BE2C (cell line): ENCODE results near the gene GRIN2D.

ENCODE experiments used
- DNase-seq: peaks from one replicate; pipeline ENCODE4 v3.0.0-alpha.2; 2020
- H3K27me3 ChIP-seq: fragments of 250-450 bp; sonication (Bioruptor Pico); 2 replicates; pipeline ENCODE4 v1.5.1; 2020; ENCODE audit warnings: mild to moderate bottlenecking
- H3K36me3 ChIP-seq: fragments of 250-450 bp; sonication (Bioruptor Pico); 2 replicates; pipeline ENCODE4 v1.5.1; 2020; ENCODE audit warnings: mild to moderate bottlenecking
- H3K4me1 ChIP-seq: fragments of 250-450 bp; sonication (Bioruptor Pico); 2 replicates; pipeline ENCODE4 v1.5.1; 2020
- H3K4me3 ChIP-seq: 2 replicates; pipeline ENCODE4 v1.5.1; 2011; ENCODE audit warnings: low read depth, low read length
- H3K9me3 ChIP-seq: fragments of 250-450 bp; sonication (Bioruptor Pico); 2 replicates; pipeline ENCODE4 v1.5.1; 2020
- TF ChIP-seq, protein P1 (sequence below): IDR thresholded peaks from 2 replicates; pipeline ENCODE4 v1.5.1; 2012; ENCODE audit warnings: mild to moderate bottlenecking, low read depth, low read length

The GRIN2D gene

DNA sequence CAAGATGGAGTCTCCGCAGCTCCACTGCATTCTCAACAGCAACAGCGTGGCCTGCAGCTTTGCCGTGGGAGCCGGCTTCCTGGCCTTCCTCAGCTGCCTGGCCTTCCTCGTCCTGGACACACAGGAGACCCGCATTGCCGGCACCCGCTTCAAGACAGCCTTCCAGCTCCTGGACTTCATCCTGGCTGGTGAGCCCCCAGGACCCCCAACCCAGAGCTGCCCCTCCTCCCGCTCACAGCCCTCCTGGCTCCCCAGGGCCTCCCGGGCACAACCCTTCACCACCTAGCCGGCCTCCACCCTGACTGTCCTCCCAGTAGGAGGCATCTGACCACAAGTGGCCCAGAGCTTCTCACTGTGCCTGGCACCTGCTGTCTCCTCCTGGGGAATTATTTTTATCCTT, 19.9 kb upstream of the GRIN2D start:
- Histone ChIP-seq H3K9me3 (no peaks in the 10 kb centered on the region), H3K36me3 (no peaks in the 10 kb centered on the region)

GRCh38 chr19:48378194-48378570, 15.3 kb upstream of the GRIN2D start:
- DNase-seq: no peak
- TF ChIP-seq, protein P1, sequence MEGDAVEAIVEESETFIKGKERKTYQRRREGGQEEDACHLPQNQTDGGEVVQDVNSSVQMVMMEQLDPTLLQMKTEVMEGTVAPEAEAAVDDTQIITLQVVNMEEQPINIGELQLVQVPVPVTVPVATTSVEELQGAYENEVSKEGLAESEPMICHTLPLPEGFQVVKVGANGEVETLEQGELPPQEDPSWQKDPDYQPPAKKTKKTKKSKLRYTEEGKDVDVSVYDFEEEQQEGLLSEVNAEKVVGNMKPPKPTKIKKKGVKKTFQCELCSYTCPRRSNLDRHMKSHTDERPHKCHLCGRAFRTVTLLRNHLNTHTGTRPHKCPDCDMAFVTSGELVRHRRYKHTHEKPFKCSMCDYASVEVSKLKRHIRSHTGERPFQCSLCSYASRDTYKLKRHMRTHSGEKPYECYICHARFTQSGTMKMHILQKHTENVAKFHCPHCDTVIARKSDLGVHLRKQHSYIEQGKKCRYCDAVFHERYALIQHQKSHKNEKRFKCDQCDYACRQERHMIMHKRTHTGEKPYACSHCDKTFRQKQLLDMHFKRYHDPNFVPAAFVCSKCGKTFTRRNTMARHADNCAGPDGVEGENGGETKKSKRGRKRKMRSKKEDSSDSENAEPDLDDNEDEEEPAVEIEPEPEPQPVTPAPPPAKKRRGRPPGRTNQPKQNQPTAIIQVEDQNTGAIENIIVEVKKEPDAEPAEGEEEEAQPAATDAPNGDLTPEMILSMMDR: no peak
- H3K4me3 ChIP-seq: no peak overlapping the region

More for the DNA sequence above, 19.9 kb upstream of the GRIN2D start:
- TF ChIP-seq, protein P1: no peak
- no peak for DNase-seq
- no peaks in the 10 kb centered on the region for H3K27me3 ChIP-seq
- peaks cover 22% of the 10 kb centered on the region for H3K4me1 ChIP-seq
- H3K4me3 ChIP-seq: no peak overlapping the region

DNA sequence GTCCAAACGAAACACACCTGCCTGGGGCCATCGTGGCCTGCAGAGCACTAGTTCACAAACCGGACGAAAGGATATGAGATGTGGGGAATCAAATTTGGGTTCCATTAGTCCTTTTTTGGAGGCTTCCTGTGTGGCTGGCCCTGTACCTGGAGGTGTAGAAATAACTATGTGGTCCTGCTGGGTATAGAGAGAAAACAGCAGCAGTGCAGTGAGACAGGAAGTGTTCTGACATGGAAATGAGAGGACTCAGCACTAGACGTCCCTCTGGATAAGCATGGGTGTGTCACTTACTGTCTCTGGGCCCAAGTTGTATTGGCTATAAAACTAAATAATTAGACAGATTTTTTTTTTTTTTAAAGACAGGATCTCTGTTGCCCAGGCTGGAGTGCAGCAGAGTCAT, 14.4 kb upstream of the GRIN2D start:
- DNase-seq: no peak
- Histone ChIP-seq H3K4me3 (no peak overlapping the region), H3K27me3 (no peaks in the 10 kb centered on the region), H3K4me1 (no peaks in the 10 kb centered on the region), H3K9me3 (no peaks in the 10 kb centered on the region), H3K36me3 (peaks cover 10% of the 10 kb centered on the region)
- TF ChIP-seq, protein P1: no peak

More at GRCh38 chr19:48378194-48378570, 15.3 kb upstream of the GRIN2D start:
- Histone ChIP-seq H3K36me3 (peaks cover 1% of the 10 kb centered on the region; the same call in 1 of the 2 replicates), H3K9me3 (no peaks in the 10 kb centered on the region), H3K4me1 (no peaks in the 10 kb centered on the region; the same call in 1 of the 2 replicates), H3K27me3 (no peaks in the 10 kb centered on the region)

GRCh38 chr19:48381178-48381950, 12.1 kb upstream of the GRIN2D start:
- DNase-seq: no peak
- H3K36me3 ChIP-seq: peaks cover 21% of the 10 kb centered on the region
- H3K9me3 ChIP-seq: no peaks in the 10 kb centered on the region
- no peak overlapping the region for H3K4me3 ChIP-seq
- TF ChIP-seq, protein P1: no peak
- no peaks in the 10 kb centered on the region for H3K4me1 ChIP-seq
- H3K27me3 ChIP-seq: no peaks in the 10 kb centered on the region

- Histone ChIP-seq H3K36me3 (peaks cover 30% of the 10 kb centered on the region), H3K4me1 (no peaks in the 10 kb centered on the region), H3K4me3 (no peak overlapping the region), H3K9me3 (no peaks in the 10 kb centered on the region), H3K27me3 (no peaks in the 10 kb centered on the region)
- TF ChIP-seq, protein P1: no peak
- DNase-seq: no peak
Measured at GRCh38 chr19:48382286-48382685, 11.2 kb upstream of the GRIN2D start.

- H3K4me1 ChIP-seq: no peaks in the 10 kb centered on the region
- no peaks in the 10 kb centered on the region for H3K27me3 ChIP-seq
- no peak overlapping the region for H3K4me3 ChIP-seq
- DNase-seq: no peak
- no peaks in the 10 kb centered on the region for H3K9me3 ChIP-seq
- H3K36me3 ChIP-seq: peaks cover 47% of the 10 kb centered on the region
- TF ChIP-seq, protein P1: no peak
Measured at GRCh38 chr19:48385461-48386087, 7.9 kb upstream of the GRIN2D start.
